ENCODE data around the gene P4HB.

DNA sequence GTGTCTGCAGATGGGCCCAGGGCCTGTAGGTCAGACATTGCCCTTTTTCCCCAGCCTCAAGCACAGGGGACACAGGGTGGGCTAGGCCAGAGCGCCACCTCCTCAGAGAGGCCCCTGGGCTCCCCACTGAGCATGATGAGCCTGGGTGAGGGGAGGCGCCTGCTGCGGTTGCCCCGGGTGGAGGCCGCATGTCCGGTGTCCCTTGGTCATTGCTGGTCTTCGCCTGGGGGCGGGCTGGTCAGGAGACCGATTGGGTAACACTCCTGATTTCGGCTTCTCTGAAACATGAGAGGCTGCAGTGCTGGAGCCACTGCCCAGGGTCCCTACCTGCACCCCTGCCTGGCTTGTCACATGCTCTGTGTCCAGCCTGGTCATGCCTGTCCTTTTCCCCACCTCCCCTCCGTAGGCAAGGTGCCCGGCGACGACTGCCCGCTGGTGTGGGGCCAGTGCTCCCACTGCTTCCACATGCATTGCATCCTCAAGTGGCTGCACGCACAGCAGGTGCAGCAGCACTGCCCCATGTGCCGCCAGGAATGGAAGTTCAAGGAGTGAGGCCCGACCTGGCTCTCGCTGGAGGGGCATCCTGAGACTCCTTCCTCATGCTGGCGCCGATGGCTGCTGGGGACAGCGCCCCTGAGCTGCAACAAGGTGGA, 39.3 kb upstream of the P4HB start:
- TF ChIP-seq MXI1 (conservative IDR thresholded peaks at IDR 0.05; ENCODE audit: poor library complexity, severe bottlenecking) (no peak), EP300 (conservative IDR thresholded peaks at IDR 0.05; ENCODE audit: poor library complexity, severe bottlenecking) (no peak), EZH2 (IDR thresholded peaks at IDR 0.05; ENCODE audit: borderline replicate concordance, insufficient read depth, low read length, poor library complexity, severe bottlenecking) (no peak), POLR2AphosphoS5 (IDR thresholded peaks at IDR 0.05) (no peak), TAF1 (IDR thresholded peaks at IDR 0.05; ENCODE audit: low read depth) (no peak), SMC3 (conservative IDR thresholded peaks at IDR 0.05; ENCODE audit: poor library complexity) (no peak), RAD21 (conservative IDR thresholded peaks at IDR 0.05) (no peak)
- TF ChIP-seq, protein P1, sequence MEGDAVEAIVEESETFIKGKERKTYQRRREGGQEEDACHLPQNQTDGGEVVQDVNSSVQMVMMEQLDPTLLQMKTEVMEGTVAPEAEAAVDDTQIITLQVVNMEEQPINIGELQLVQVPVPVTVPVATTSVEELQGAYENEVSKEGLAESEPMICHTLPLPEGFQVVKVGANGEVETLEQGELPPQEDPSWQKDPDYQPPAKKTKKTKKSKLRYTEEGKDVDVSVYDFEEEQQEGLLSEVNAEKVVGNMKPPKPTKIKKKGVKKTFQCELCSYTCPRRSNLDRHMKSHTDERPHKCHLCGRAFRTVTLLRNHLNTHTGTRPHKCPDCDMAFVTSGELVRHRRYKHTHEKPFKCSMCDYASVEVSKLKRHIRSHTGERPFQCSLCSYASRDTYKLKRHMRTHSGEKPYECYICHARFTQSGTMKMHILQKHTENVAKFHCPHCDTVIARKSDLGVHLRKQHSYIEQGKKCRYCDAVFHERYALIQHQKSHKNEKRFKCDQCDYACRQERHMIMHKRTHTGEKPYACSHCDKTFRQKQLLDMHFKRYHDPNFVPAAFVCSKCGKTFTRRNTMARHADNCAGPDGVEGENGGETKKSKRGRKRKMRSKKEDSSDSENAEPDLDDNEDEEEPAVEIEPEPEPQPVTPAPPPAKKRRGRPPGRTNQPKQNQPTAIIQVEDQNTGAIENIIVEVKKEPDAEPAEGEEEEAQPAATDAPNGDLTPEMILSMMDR (IDR thresholded peaks at IDR 0.05; ENCODE audit: poor library complexity, severe bottlenecking): no peak
